HepG2 (cell line): ENCODE data around the gene CHI3L1. TPM values are rescaled to one million over a fixed set of nuclear protein-coding genes. Genes with fewer than 3 reads are reported as not detected.

Source experiments
- ATAC-seq: fragments of 200-7000 bp; cut with Tn5 transposase; 3 replicates; pipeline ENCODE4 v1.9.1; 2020; ENCODE audit warnings: mild to moderate bottlenecking, moderate library complexity
- BruUV-seq: library from RNA; stranded (reverse); fragments of 400-500 nt; replicated peaks from 2 replicates; lab custom pipeline; 2021; lab: Mats Ljungman, UMichigan
- CTCF ChIA-PET: fragments of 300-600 bp; formaldehyde crosslinking; extraction: SDS; loops from one replicate; lab custom pipeline; 2021; ENCODE audit warnings: low total read pairs, inconsistent platforms, low intra/inter-chr PET ratio; lab: Yijun Ruan, JAX
- POLR2A ChIA-PET: fragments of 350-600 bp; sonication (Branson Sonifier 250); formaldehyde crosslinking; loops from one replicate; lab custom pipeline; 2020; ENCODE audit warnings: antibody characterized with exemption, inconsistent platforms; lab: Yijun Ruan, JAX
- DNase-seq: peaks from one replicate; pipeline ENCODE4 v3.0.0-alpha.2; 2015; ENCODE audit warnings: low spot score
- FAIRE-seq: peaks from 3 replicates; lab custom pipeline; 2011; peaks lifted over from hg19 to GRCh38; lab: Jason Lieb, UNC
- H2AFZ ChIP-seq: one replicate; pipeline ENCODE4 v1.6.1; 2011; ENCODE audit warnings: low read length, inconsistent platforms
- H3K27ac ChIP-seq: fragments of 300-600 bp; 3 replicates; pipeline ENCODE4 v1.8.0; 2011; ENCODE audit warnings: mixed run types, mild to moderate bottlenecking, mixed read lengths, low read length, inconsistent platforms; ENCODE audit not compliant: insufficient read depth; ENCODE audit errors: extremely low read length
- H3K27me3 ChIP-seq, 2 experiments: fragments of 200-600 bp in 1 of 2; 2 replicates in 1 of 2; 3 replicates in 1 of 2; pipeline versions ENCODE4 v1.6.0 to v1.8.0; 2011; ENCODE audit warnings: low read length in 2 of 2, mild to moderate bottlenecking in 2 of 2, moderate library complexity in 2 of 2, inconsistent platforms in 1 of 2; ENCODE audit not compliant: insufficient read depth in 2 of 2, control insufficient read depth in 1 of 2
- H3K36me3 ChIP-seq, 2 experiments: fragments of 200-600 bp in 1 of 2; replicated peaks in 1 of 2; 2 replicates in 1 of 2; 3 replicates in 1 of 2; pipeline versions ENCODE4 v1.5.1 to v1.8.0; 2011; ENCODE audit warnings: low read length in 2 of 2, inconsistent platforms in 1 of 2; ENCODE audit not compliant: insufficient read depth in 2 of 2, control insufficient read depth in 1 of 2
- H3K4me1 ChIP-seq: 2 replicates; pipeline ENCODE4 v1.5.1; 2012; ENCODE audit warnings: low read length, inconsistent platforms; ENCODE audit not compliant: insufficient read depth
- H3K4me2 ChIP-seq: 2 replicates; pipeline ENCODE4 v1.6.0; 2011; ENCODE audit warnings: low read depth, low read length, inconsistent platforms
- H3K4me3 ChIP-seq, 3 experiments: fragments of 200-600 bp in 1 of 3; sonication (generic), shearing (Covaris generic) in 1 of 3; replicated peaks in 1 of 3; 2 replicates each; pipeline ENCODE4 v1.5.1; 2011 to 2016; ENCODE audit warnings: low read length in 3 of 3, inconsistent platforms in 2 of 3, low read depth in 2 of 3, mild to moderate bottlenecking in 2 of 3, control low read depth in 1 of 3, mixed read lengths in 1 of 3; ENCODE audit not compliant: insufficient read depth in 1 of 3
- H3K79me2 ChIP-seq: one replicate; pipeline ENCODE4 v1.6.1; 2011; ENCODE audit warnings: low read length, inconsistent platforms; ENCODE audit not compliant: insufficient read depth
- H3K9ac ChIP-seq: 2 replicates; pipeline ENCODE4 v1.6.0; 2011; ENCODE audit warnings: mild to moderate bottlenecking, low read depth, low read length, inconsistent platforms; ENCODE audit not compliant: insufficient read depth
- H3K9me3 ChIP-seq: 2 replicates; pipeline ENCODE4 v1.5.1; 2012; ENCODE audit warnings: mild to moderate bottlenecking, low read length
- H4K20me1 ChIP-seq: 2 replicates; pipeline ENCODE4 v1.6.0; 2011; ENCODE audit warnings: inconsistent platforms, mild to moderate bottlenecking, low read length, moderate library complexity; ENCODE audit not compliant: insufficient read depth
- MTA1 ChIP-seq: sonication (generic); formaldehyde crosslinking; IDR thresholded peaks from 2 replicates; pipeline ENCODE4 v1.4.0; 2020; ENCODE audit warnings: missing genetic modification reagents, mild to moderate bottlenecking, borderline replicate concordance
- MTA3 ChIP-seq: sonication (generic); formaldehyde crosslinking; IDR thresholded peaks from 2 replicates; pipeline ENCODE4 v1.4.0; 2020; ENCODE audit warnings: missing genetic modification reagents
- NFE2L1 ChIP-seq: sonication (generic); formaldehyde crosslinking; IDR thresholded peaks from 2 replicates; pipeline ENCODE4 v1.4.0; 2020; ENCODE audit warnings: missing genetic modification reagents, mild to moderate bottlenecking, borderline replicate concordance
- RBM39 ChIP-seq: fragments of 200-400 bp; formaldehyde crosslinking; IDR thresholded peaks from one replicate; pipeline ENCODE4 v1.6.1; 2018; ENCODE audit warnings: antibody characterized with exemption, mild to moderate bottlenecking, low read depth, low read length; ENCODE audit not compliant: poor library complexity, severe bottlenecking
- RFX5 ChIP-seq: IDR thresholded peaks from 2 replicates; pipeline ENCODE4 v1.6.1; 2011; ENCODE audit warnings: low read depth, low read length, improper control_type of control experiment
- ZBTB38 ChIP-seq: sonication (generic); formaldehyde crosslinking; IDR thresholded peaks from 2 replicates; pipeline ENCODE4 v1.5.1; 2020; ENCODE audit warnings: mild to moderate bottlenecking, missing genetic modification reagents
- ZBTB7B ChIP-seq: sonication (generic); formaldehyde crosslinking; IDR thresholded peaks from 2 replicates; pipeline ENCODE4 v1.4.0; 2020; ENCODE audit warnings: missing genetic modification reagents
- ZKSCAN1 ChIP-seq: fragments of 150-350 bp; IDR thresholded peaks from 2 replicates; pipeline ENCODE4 v1.6.1; 2014; ENCODE audit warnings: low read length
- ZNF510 ChIP-seq: sonication (generic); formaldehyde crosslinking; IDR thresholded peaks from 2 replicates; pipeline ENCODE4 v1.4.0; 2020; ENCODE audit warnings: low read depth, mild to moderate bottlenecking, missing genetic modification reagents
- WGBS: methylation state at CpG from one replicate; pipeline ENCODE4 v1.1.6; 2017; ENCODE audit warnings: low lambda C conversion rate; 5-methylcytosine and 5-hydroxymethylcytosine counted together
- in situ Hi-C: cut with HindIII; loops from 2 replicates; pipeline ENCODE4 v1.10.0; 2017; ENCODE audit warnings: low pct_unique_long_range_greater_than_20kb; ENCODE audit not compliant: extremely low pct_ligation_motif_present
- intact Hi-C: fragments of 100-400 bp; cut with micrococcal nuclease; formaldehyde crosslinking; loops from one replicate; pipeline ENCODE4 v1.10.0; 2022; ENCODE audit not compliant: unreplicated experiment
- polyA plus RNA-seq, 8 experiments: library from polyadenylated mRNA; depleted of rRNA in 3 of 8; stranded (reverse) in 7 of 8; unstranded in 1 of 8; fragments of >200 nt; fragmentation: Illumina TruSeq in 4 of 8; extraction: Trizol in 4 of 8; gene quantifications; 2 replicates each; pipeline versions ENCODE4 v1.2.1 to v1.2.3, GENCODE V29; 2011 to 2016; ENCODE audit warnings: low read depth in 4 of 8, missing spikeins in 1 of 8, mixed read lengths in 1 of 8; ENCODE audit not compliant: insufficient read depth in 1 of 8
- total RNA-seq, 5 experiments: library from RNA; depleted of rRNA; stranded (reverse); fragments of >200 nt; fragmentation: Illumina TruSeq; extraction: Trizol; gene quantifications; 2 replicates each; pipeline ENCODE4 v1.2.3, GENCODE V29; 2016; ENCODE audit warnings: low read depth in 1 of 5
- TF ChIP-seq, protein P1 (sequence below), 2 experiments: sonication (generic) in 1 of 2; formaldehyde crosslinking in 1 of 2; IDR thresholded peaks; 2 replicates each; pipeline versions ENCODE4 v1.4.0 to v1.6.1; 2018 to 2020; ENCODE audit warnings: missing genetic modification reagents in 2 of 2, borderline replicate concordance in 1 of 2, low read depth in 1 of 2, mild to moderate bottlenecking in 1 of 2, missing biosample characterization in 1 of 2
- TF ChIP-seq, protein P2 (sequence below): conservative IDR thresholded peaks from 2 replicates; pipeline ENCODE4 v1.6.1; 2018; ENCODE audit warnings: missing genetic modification reagents
- TF ChIP-seq, protein P3 (sequence below): sonication (generic); formaldehyde crosslinking; IDR thresholded peaks from 2 replicates; pipeline ENCODE4 v1.4.0; 2020; ENCODE audit warnings: missing genetic modification reagents, borderline replicate concordance
- TF ChIP-seq, protein P4 (sequence below): sonication (generic); formaldehyde crosslinking; IDR thresholded peaks from 2 replicates; pipeline ENCODE4 v1.4.0; 2020; ENCODE audit warnings: low read depth, mild to moderate bottlenecking, missing genetic modification reagents

Gene CHI3L1
- total and polyA plus RNA-seq, 2 of the 13 experiments (the other 11 are each of a cell fraction or from before 2014, with no cell fraction given) = 0.09 to 0.13 TPM

DNA sequence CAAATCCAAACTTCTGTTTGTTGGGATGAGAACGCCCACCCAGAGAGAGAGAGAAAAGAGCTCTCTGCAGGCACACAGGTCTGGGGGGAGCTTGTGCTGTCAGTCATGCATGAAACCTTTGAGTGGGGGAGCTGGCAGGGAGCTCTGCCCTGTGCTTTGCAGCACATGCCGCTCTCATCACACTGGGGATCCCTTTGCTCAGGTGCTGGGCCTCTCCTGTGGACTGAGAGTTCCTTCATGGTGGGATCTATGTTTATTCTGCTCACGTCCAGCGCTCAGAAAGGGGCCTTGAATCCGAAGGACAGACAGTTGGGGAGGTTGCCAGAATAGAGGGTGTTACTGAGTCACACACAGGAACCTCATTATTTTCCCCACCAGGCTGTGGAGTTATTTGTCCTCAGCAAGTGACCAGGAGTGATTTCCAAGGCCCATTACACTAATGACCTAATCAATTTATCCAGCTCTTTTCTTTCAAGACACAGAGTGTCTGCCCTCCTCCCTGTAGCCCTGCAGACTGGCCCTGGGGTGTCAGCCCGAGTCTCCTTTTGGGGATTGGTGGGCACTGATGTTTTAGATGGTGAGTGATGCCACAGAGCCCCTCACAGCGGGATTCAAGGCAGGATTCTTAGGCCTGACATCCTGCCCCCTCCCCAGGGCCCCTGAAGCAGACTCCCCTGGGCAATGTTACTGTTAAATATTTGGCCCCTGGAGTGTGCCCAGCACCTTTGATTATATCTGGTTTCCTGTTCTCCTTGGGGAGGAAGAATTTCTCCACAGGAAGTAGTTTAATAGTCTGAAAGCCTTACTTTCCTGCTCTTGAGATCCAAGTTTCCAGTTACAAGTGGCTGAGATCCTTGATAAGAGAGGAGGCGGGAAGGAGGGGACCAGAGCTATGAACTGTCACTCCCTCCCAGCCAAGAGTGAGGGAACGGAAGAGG is 33.2 kb downstream of the CHI3L1 start:
- no peak for TF ChIP-seq RFX5
- TF ChIP-seq MTA3 (CRISPR knock-in tag) = no peak
- TF ChIP-seq, protein P1, sequence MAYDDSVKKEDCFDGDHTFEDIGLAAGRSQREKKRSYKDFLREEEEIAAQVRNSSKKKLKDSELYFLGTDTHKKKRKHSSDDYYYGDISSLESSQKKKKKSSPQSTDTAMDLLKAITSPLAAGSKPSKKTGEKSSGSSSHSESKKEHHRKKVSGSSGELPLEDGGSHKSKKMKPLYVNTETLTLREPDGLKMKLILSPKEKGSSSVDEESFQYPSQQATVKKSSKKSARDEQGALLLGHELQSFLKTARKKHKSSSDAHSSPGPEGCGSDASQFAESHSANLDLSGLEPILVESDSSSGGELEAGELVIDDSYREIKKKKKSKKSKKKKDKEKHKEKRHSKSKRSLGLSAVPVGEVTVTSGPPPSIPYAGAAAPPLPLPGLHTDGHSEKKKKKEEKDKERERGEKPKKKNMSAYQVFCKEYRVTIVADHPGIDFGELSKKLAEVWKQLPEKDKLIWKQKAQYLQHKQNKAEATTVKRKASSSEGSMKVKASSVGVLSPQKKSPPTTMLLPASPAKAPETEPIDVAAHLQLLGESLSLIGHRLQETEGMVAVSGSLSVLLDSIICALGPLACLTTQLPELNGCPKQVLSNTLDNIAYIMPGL (CRISPR knock-in tag; IDR thresholded peaks at IDR 0.05; ENCODE audit: borderline replicate concordance in 1 of 2, low read depth in 1 of 2) = no peak
- TF ChIP-seq, protein P2, sequence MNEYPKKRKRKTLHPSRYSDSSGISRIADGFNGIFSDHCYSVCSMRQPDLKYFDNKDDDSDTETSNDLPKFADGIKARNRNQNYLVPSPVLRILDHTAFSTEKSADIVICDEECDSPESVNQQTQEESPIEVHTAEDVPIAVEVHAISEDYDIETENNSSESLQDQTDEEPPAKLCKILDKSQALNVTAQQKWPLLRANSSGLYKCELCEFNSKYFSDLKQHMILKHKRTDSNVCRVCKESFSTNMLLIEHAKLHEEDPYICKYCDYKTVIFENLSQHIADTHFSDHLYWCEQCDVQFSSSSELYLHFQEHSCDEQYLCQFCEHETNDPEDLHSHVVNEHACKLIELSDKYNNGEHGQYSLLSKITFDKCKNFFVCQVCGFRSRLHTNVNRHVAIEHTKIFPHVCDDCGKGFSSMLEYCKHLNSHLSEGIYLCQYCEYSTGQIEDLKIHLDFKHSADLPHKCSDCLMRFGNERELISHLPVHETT (CRISPR knock-in tag) = no peak
- no peak for TF ChIP-seq ZKSCAN1
- no peak for TF ChIP-seq MTA1 (CRISPR knock-in tag)
- TF ChIP-seq, protein P3, sequence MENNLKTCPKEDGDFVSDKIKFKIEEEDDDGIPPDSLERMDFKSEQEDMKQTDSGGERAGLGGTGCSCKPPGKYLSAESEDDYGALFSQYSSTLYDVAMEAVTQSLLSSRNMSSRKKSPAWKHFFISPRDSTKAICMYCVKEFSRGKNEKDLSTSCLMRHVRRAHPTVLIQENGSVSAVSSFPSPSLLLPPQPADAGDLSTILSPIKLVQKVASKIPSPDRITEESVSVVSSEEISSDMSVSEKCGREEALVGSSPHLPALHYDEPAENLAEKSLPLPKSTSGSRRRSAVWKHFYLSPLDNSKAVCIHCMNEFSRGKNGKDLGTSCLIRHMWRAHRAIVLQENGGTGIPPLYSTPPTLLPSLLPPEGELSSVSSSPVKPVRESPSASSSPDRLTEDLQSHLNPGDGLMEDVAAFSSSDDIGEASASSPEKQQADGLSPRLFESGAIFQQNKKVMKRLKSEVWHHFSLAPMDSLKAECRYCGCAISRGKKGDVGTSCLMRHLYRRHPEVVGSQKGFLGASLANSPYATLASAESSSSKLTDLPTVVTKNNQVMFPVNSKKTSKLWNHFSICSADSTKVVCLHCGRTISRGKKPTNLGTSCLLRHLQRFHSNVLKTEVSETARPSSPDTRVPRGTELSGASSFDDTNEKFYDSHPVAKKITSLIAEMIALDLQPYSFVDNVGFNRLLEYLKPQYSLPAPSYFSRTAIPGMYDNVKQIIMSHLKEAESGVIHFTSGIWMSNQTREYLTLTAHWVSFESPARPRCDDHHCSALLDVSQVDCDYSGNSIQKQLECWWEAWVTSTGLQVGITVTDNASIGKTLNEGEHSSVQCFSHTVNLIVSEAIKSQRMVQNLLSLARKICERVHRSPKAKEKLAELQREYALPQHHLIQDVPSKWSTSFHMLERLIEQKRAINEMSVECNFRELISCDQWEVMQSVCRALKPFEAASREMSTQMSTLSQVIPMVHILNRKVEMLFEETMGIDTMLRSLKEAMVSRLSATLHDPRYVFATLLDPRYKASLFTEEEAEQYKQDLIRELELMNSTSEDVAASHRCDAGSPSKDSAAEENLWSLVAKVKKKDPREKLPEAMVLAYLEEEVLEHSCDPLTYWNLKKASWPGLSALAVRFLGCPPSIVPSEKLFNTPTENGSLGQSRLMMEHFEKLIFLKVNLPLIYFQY (CRISPR knock-in tag) = no peak
- no peak for TF ChIP-seq NFE2L1 (CRISPR knock-in tag)
- TF ChIP-seq, protein P4, sequence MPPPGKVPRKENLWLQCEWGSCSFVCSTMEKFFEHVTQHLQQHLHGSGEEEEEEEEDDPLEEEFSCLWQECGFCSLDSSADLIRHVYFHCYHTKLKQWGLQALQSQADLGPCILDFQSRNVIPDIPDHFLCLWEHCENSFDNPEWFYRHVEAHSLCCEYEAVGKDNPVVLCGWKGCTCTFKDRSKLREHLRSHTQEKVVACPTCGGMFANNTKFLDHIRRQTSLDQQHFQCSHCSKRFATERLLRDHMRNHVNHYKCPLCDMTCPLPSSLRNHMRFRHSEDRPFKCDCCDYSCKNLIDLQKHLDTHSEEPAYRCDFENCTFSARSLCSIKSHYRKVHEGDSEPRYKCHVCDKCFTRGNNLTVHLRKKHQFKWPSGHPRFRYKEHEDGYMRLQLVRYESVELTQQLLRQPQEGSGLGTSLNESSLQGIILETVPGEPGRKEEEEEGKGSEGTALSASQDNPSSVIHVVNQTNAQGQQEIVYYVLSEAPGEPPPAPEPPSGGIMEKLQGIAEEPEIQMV = no peak
- no peak for TF ChIP-seq ZNF510 (CRISPR knock-in tag)
- no peak for TF ChIP-seq ZBTB38 (CRISPR knock-in tag)
- no peak for TF ChIP-seq RBM39
- TF ChIP-seq ZBTB7B (CRISPR knock-in tag) = no peak
- Histone ChIP-seq H2AFZ (no peak overlapping the region), H3K9me3 (no peaks in the 10 kb centered on the region), H3K27ac (no peak overlapping the region), H3K27me3 (peaks cover 0 to 19% of the 10 kb centered on the region in 2 experiments; a peak in 1 of 5 replicates), H3K9ac (no peak overlapping the region), H3K4me3 (no peak overlapping the region), H3K4me1 (no peaks in the 10 kb centered on the region), H3K36me3 (no peaks in the 10 kb centered on the region), H4K20me1 (no peaks in the 10 kb centered on the region), H3K79me2 (no peaks in the 10 kb centered on the region), H3K4me2 (no peak overlapping the region)
- in situ Hi-C loops = no loop called here
- DNase-seq (no peak), ATAC-seq (no peak), FAIRE-seq (no peak)
- 34% methylated on average over 6 of the region's 9 CpGs for WGBS
- intact Hi-C loops = no loop called here
- BruUV-seq = no TSS peak
- ChIA-PET POLR2A (no interaction called here), CTCF (no interaction called here)
